ENCODE measurements around the gene RUFY1. TPM values are rescaled to one million over a fixed set of nuclear protein-coding genes. Genes with fewer than 3 reads are reported as not detected.

RUFY1 gene
- total and polyA plus RNA-seq, 2 experiments from 2014 or later: 38.6 to 42.3 TPM

DNA sequence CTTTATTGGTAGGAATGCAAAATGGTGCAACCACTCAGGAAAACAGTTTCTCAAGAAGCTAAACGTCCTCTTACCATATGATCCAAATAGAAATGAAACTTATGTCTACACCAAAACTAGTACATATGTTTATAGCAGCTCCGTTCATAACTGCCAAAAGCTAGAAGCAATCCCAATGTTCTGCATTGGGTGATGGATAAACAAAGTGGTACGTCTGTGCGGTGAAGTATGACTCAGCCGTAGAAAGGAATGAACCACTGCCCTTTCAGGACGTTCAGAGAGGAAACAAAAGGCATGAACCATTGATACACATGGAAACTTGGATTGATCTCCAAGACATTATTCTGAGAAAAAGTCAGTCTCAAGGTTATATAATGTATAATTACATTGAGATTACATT, 45.6 kb downstream of the RUFY1 start:
- TF ChIP-seq EZH2 (IDR thresholded peaks at IDR 0.05; ENCODE audit: borderline replicate concordance) (no peak), EZH2phosphoT487 (IDR thresholded peaks at IDR 0.05; ENCODE audit: low read depth, severe bottlenecking, unreplicated experiment) (no peak)
- TF ChIP-seq, protein P1, sequence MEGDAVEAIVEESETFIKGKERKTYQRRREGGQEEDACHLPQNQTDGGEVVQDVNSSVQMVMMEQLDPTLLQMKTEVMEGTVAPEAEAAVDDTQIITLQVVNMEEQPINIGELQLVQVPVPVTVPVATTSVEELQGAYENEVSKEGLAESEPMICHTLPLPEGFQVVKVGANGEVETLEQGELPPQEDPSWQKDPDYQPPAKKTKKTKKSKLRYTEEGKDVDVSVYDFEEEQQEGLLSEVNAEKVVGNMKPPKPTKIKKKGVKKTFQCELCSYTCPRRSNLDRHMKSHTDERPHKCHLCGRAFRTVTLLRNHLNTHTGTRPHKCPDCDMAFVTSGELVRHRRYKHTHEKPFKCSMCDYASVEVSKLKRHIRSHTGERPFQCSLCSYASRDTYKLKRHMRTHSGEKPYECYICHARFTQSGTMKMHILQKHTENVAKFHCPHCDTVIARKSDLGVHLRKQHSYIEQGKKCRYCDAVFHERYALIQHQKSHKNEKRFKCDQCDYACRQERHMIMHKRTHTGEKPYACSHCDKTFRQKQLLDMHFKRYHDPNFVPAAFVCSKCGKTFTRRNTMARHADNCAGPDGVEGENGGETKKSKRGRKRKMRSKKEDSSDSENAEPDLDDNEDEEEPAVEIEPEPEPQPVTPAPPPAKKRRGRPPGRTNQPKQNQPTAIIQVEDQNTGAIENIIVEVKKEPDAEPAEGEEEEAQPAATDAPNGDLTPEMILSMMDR (IDR thresholded peaks at IDR 0.05; ENCODE audit: poor library complexity): no peak
- no peaks in the 10 kb centered on the region for H4K20me1 ChIP-seq (ENCODE audit: insufficient read depth, poor library complexity, severe bottlenecking)
- no peak overlapping the region for H2AFZ ChIP-seq
- H3K9me2 ChIP-seq (replicated peaks; ENCODE audit: insufficient read depth): no peaks in the 10 kb centered on the region
- H3K79me2 ChIP-seq: no peaks in the 10 kb centered on the region
- DNase-seq (ENCODE audit: low spot score): no peak
- no peak overlapping the region for H3K4me3 ChIP-seq
- no peaks in the 10 kb centered on the region for H3K9me3 ChIP-seq (ENCODE audit: low read depth)
- WGBS (ENCODE audit: low lambda C conversion rate, missing lambda C conversion rate): 82% methylated on average over 6 of the region's 6 CpGs
- H3K36me3 ChIP-seq (replicated peaks; ENCODE audit: insufficient read depth, low read depth): no peaks in the 10 kb centered on the region
- no peak overlapping the region for H3K27ac ChIP-seq
- H3K4me2 ChIP-seq: no peak overlapping the region
- H3K4me1 ChIP-seq (ENCODE audit: insufficient read depth): no peaks in the 10 kb centered on the region
- H3K27me3 ChIP-seq: no peaks in the 10 kb centered on the region

DNA sequence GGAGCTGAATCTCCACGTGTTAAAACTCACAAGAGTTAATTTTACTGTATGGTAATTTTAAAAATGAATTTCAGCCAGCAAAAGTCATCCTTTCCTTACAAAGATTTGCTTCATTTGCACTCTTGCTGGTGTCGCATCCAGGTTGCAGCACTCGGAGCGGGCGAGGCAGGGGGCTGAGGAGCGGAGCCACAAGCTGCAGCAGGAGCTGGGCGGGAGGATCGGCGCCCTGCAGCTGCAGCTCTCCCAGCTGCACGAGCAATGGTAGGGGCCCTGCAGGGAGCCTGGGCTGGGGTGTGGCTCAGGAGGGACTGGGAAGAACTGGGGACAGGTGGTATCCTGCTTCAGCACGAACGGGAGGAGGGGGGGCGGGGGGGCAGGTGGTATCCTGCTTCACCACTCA, 46.1 kb downstream of the RUFY1 start:
- Histone ChIP-seq H3K4me3 (no peak overlapping the region), H3K36me3 (replicated peaks; ENCODE audit: insufficient read depth, low read depth) (no peaks in the 10 kb centered on the region), H3K4me2 (no peak overlapping the region), H3K27me3 (no peaks in the 10 kb centered on the region), H3K27ac (no peak overlapping the region), H4K20me1 (ENCODE audit: insufficient read depth, poor library complexity, severe bottlenecking) (no peaks in the 10 kb centered on the region), H3K79me2 (no peaks in the 10 kb centered on the region), H3K4me1 (ENCODE audit: insufficient read depth) (no peaks in the 10 kb centered on the region), H3K9me3 (ENCODE audit: low read depth) (no peaks in the 10 kb centered on the region), H3K9me2 (replicated peaks; ENCODE audit: insufficient read depth) (no peaks in the 10 kb centered on the region), H2AFZ (no peak overlapping the region)
- no peak for TF ChIP-seq EZH2phosphoT487 (IDR thresholded peaks at IDR 0.05; ENCODE audit: low read depth, severe bottlenecking, unreplicated experiment)
- no peak for TF ChIP-seq EZH2 (IDR thresholded peaks at IDR 0.05; ENCODE audit: borderline replicate concordance)
- TF ChIP-seq, protein P1 (IDR thresholded peaks at IDR 0.05; ENCODE audit: poor library complexity): no peak
- no peak for DNase-seq (ENCODE audit: low spot score)
- 93% methylated on average over 12 of the region's 13 CpGs for WGBS (ENCODE audit: low lambda C conversion rate, missing lambda C conversion rate)

DNA sequence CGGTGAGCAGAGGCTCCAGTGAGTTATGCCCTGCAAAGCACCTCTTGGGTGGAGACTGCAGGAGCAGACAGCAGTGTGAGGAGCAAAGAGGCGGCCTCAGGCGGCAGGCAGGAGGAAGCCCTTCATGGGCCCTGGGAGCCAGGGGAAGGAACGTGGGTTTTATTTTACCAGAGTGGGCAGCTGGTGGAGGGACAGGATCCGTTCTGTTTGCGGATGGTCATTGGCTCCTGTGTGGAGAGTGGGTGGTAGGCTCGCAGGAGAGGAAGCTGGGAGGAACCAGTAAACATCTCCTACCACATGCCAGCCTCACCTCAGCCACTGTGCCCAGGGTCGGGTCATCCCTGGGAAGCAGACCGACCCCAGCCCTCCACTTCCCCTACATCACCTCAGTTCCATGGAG, 48.7 kb downstream of the RUFY1 start:
- H3K36me3 ChIP-seq (replicated peaks; ENCODE audit: insufficient read depth, low read depth): no peaks in the 10 kb centered on the region
- no peaks in the 10 kb centered on the region for H3K9me2 ChIP-seq (replicated peaks; ENCODE audit: insufficient read depth)
- DNase-seq (ENCODE audit: low spot score): no peak
- TF ChIP-seq, protein P1 (IDR thresholded peaks at IDR 0.05; ENCODE audit: poor library complexity): no peak
- TF ChIP-seq EZH2 (IDR thresholded peaks at IDR 0.05; ENCODE audit: borderline replicate concordance) (no peak), EZH2phosphoT487 (IDR thresholded peaks at IDR 0.05; ENCODE audit: low read depth, severe bottlenecking, unreplicated experiment) (no peak)
- H3K79me2 ChIP-seq: no peaks in the 10 kb centered on the region
- no peaks in the 10 kb centered on the region for H3K4me1 ChIP-seq (ENCODE audit: insufficient read depth)
- H3K4me2 ChIP-seq: no peak overlapping the region
- H2AFZ ChIP-seq: no peak overlapping the region
- H4K20me1 ChIP-seq (ENCODE audit: insufficient read depth, poor library complexity, severe bottlenecking): no peaks in the 10 kb centered on the region
- no peak overlapping the region for H3K4me3 ChIP-seq
- no peak overlapping the region for H3K27ac ChIP-seq
- no peaks in the 10 kb centered on the region for H3K27me3 ChIP-seq
- WGBS (ENCODE audit: low lambda C conversion rate, missing lambda C conversion rate): 95% methylated on average over 8 of the region's 9 CpGs
- H3K9me3 ChIP-seq (ENCODE audit: low read depth): no peaks in the 10 kb centered on the region

DNA sequence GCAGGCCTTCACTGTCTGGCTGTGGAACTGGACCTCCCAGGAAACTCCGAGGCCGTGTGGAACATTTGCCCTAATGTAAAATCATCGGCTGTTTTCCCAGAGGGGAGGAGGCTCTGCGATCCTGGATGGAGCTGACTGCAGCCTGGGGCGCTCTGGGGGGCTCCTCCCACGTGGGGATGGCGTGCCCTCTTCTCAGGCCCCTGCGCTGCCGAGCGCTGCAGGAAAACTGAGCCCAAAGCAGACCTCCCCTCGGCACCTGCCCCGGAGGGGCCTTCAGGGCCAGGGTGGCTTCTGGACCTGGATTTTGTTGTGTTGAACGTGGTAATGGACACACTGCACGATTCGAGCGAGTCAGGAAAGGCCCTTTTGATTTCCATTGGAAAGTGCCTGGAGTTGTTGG, 49.2 kb downstream of the RUFY1 start:
- Histone ChIP-seq H3K4me3 (no peak overlapping the region), H3K36me3 (replicated peaks; ENCODE audit: insufficient read depth, low read depth) (no peaks in the 10 kb centered on the region), H3K27ac (no peak overlapping the region), H3K4me1 (ENCODE audit: insufficient read depth) (no peaks in the 10 kb centered on the region), H2AFZ (no peak overlapping the region), H3K9me3 (ENCODE audit: low read depth) (no peaks in the 10 kb centered on the region), H4K20me1 (ENCODE audit: insufficient read depth, poor library complexity, severe bottlenecking) (no peaks in the 10 kb centered on the region), H3K79me2 (no peaks in the 10 kb centered on the region), H3K27me3 (no peaks in the 10 kb centered on the region), H3K4me2 (no peak overlapping the region), H3K9me2 (replicated peaks; ENCODE audit: insufficient read depth) (no peaks in the 10 kb centered on the region)
- TF ChIP-seq EZH2 (IDR thresholded peaks at IDR 0.05; ENCODE audit: borderline replicate concordance) (no peak), EZH2phosphoT487 (IDR thresholded peaks at IDR 0.05; ENCODE audit: low read depth, severe bottlenecking, unreplicated experiment) (no peak)
- TF ChIP-seq, protein P1 (IDR thresholded peaks at IDR 0.05; ENCODE audit: poor library complexity): no peak
- DNase-seq (ENCODE audit: low spot score): no peak
- 92% methylated on average over 16 of the region's 16 CpGs for WGBS (ENCODE audit: low lambda C conversion rate, missing lambda C conversion rate)

Data from hepatocyte (in vitro differentiated cells).